Thoracic aorta (tissue), 2 donors: Measurements from ENCODE around the gene FMN2. TPM values are rescaled to one million over a fixed set of nuclear protein-coding genes. Genes with fewer than 3 reads are reported as not detected.

Experiments used
- ATAC-seq: fragments of 150-250 bp; one replicate; pipeline ENCODE4 v1.8.0; 2017; ENCODE audit warnings: low read depth; ENCODE audit not compliant: insufficient number of reproducible peaks, low FRiP score
- DNase-seq: peaks from one replicate; pipeline ENCODE4 v3.0.0-alpha.2; 2020; ENCODE audit warnings: low spot score
- H3K27ac ChIP-seq, 2 donors: fragments of 200-600 bp; sonication (generic); 1 replicate in 1 of 2; 2 replicates in 1 of 2; pipeline ENCODE4 v1.5.1; 2016; ENCODE audit warnings: mild to moderate bottlenecking in 2 of 2, moderate library complexity in 2 of 2
- H3K27me3 ChIP-seq: fragments of 200-600 bp; sonication (generic); replicated peaks from 2 replicates; pipeline ENCODE4 v1.6.0; 2016; ENCODE audit warnings: mild to moderate bottlenecking; ENCODE audit not compliant: insufficient read depth
- H3K36me3 ChIP-seq: fragments of 200-600 bp; sonication (generic); one replicate; pipeline ENCODE4 v1.5.1; 2016
- H3K4me1 ChIP-seq, 2 donors: fragments of 200-600 bp; sonication (generic); 1 replicate in 1 of 2; 2 replicates in 1 of 2; pipeline versions ENCODE4 v1.5.1 to v1.6.0; 2016; ENCODE audit warnings: low read depth in 2 of 2, mild to moderate bottlenecking in 1 of 2; ENCODE audit not compliant: control insufficient read depth in 1 of 2
- H3K4me3 ChIP-seq: fragments of 200-600 bp; sonication (generic); 2 replicates; pipeline ENCODE4 v1.5.1; 2016; ENCODE audit warnings: mild to moderate bottlenecking
- H3K9me3 ChIP-seq: fragments of 200-600 bp; sonication (generic); 2 replicates; pipeline ENCODE4 v1.5.1; 2016
- total RNA-seq, 2 donors: library from RNA; depleted of rRNA; stranded (reverse); fragments of >200 nt; gene quantifications; one replicate each; pipeline versions ENCODE4 v1.1.0 to v1.2.3, GENCODE V29; 2016
- TF ChIP-seq, protein P1 (sequence below): fragments of 200-600 bp; sonication (generic); IDR thresholded peaks from one replicate; pipeline ENCODE4 v1.5.1; 2019; ENCODE audit warnings: antibody characterized with exemption

FMN2 gene
- total RNA-seq, 2 donors from 2014 or later, result 0.14 to 0.71 TPM

DNA sequence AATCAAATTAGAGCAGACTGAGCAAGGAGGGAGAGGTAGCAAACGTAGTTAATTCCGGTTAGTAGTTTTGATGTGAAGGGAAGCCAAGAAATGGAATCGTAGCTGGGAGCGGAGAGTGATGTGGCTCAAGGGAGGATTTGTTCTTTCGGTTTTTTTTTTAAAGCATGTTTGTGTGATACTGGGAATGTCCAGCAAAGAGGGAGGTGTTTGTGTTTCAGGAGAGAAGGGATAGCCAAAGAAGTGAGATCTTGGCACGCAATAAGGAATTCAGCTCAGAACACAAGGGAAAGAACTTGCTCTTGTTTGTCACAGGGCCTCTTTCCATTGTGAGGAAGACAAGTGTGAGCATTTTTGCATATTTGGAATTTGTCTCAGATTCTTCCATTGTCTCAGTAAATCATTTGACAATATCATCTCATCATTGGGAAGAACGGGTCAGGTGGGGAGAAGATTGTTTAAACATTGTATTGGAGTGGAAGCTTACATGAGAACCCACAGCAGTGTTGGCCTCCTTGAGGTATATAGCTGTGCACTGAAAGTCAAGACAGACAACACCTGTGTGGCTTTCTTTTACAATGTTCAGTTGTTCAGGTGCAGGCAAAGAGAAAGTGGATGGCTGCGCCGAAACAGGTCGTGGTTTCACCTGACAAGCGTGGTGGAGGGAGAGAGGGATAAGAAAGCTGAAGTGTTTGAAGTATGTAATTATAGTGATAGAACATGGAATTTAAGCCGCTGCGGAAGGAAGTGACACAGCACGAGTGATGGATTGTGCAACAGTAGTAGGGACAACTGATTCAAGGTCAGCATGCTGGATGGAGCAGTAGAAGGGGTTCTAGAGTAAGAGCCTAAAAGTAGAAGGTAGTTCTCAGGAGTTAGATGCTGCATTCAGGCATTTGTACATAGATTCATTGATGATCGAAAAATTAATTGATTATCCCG is 25.4 kb downstream of the FMN2 start:
- Histone ChIP-seq H3K27me3 (no peaks in the 10 kb centered on the region), H3K4me3 (no peak overlapping the region), H3K4me1 (no peaks in the 10 kb centered on the region), H3K36me3 (no peaks in the 10 kb centered on the region), H3K9me3 (no peaks in the 10 kb centered on the region), H3K27ac (no peak overlapping the region)
- ATAC-seq (no peak), DNase-seq (no peak)
- TF ChIP-seq, protein P1, sequence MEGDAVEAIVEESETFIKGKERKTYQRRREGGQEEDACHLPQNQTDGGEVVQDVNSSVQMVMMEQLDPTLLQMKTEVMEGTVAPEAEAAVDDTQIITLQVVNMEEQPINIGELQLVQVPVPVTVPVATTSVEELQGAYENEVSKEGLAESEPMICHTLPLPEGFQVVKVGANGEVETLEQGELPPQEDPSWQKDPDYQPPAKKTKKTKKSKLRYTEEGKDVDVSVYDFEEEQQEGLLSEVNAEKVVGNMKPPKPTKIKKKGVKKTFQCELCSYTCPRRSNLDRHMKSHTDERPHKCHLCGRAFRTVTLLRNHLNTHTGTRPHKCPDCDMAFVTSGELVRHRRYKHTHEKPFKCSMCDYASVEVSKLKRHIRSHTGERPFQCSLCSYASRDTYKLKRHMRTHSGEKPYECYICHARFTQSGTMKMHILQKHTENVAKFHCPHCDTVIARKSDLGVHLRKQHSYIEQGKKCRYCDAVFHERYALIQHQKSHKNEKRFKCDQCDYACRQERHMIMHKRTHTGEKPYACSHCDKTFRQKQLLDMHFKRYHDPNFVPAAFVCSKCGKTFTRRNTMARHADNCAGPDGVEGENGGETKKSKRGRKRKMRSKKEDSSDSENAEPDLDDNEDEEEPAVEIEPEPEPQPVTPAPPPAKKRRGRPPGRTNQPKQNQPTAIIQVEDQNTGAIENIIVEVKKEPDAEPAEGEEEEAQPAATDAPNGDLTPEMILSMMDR, result no peak

DNA sequence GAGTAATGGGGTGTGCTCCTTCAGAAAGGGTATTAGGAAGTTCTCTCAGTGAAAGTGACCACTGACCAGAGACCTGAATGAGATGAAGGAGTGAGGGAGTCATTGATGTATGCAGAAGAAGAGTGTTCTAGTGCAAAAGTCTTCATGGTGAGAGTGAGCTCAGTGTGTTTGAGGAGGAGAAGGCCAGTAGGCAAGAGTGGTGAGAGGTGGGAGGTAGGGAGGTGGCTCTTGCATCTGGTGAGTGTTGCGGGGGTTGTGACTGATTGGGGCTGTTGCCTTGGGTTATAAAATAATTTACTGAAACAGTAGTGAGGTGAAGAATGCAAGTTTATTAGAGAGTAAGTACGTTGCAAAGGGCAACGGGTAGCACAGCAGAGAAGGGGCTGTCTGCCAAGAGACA is 26.2 kb downstream of the FMN2 start:
- no peaks in the 10 kb centered on the region for H3K27me3 ChIP-seq
- H3K4me1 ChIP-seq, result no peaks in the 10 kb centered on the region
- TF ChIP-seq, protein P1, result no peak
- H3K27ac ChIP-seq, result no peak overlapping the region
- no peak overlapping the region for H3K4me3 ChIP-seq
- H3K9me3 ChIP-seq, result no peaks in the 10 kb centered on the region
- ATAC-seq, result no peak
- no peak for DNase-seq
- H3K36me3 ChIP-seq, result no peaks in the 10 kb centered on the region

DNA sequence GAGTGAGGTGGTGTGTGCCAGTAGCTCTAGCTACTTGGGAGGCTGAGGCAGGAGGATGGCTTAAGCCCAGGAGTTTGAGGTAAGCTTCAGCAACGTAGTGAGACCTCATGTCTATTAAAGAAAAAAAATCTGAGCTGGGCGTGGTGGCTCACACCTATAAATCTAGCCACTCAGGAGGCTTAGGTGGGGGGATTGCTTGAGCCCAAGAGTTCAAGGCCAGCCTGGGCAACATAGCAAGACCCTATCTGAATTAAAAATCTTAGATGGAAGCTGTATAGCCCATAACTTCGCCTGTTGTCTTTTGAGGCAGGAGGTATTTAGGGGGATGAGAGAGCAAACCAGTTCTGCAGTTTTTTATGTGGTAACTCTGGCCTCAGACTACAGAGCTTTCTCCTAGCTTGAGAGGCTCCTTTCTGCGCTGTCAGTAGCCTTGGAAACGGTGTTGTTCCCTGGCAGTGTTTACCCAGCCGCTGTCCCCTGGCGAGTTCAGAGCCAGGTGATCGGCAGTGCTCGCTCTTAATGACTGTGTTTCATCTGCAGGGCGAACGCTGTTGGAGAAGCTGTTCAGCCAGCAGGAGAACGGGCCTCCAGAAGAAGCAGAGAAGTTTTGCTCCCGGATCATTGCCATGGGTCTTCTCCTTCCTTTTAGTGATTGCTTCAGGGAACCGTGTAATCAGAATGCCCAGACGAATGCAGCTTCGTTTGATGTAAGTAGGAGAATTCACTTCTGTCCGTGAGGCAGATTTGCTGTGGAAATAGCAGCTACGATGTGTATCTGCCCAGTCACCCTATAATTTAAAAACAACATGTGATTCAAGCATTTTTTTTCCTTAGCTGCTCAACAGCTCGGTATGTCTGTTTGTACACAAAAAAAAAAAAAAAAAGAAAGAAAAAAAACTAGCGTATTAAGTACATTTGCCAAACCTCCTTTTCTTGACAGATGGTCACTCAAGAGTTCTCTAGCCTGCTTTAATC is 31.2 kb downstream of the FMN2 start:
- H3K27ac ChIP-seq, result no peak overlapping the region
- H3K36me3 ChIP-seq, result no peaks in the 10 kb centered on the region
- ATAC-seq (no peak), DNase-seq (no peak)
- no peaks in the 10 kb centered on the region for H3K4me1 ChIP-seq
- no peaks in the 10 kb centered on the region for H3K9me3 ChIP-seq
- no peak overlapping the region for H3K4me3 ChIP-seq
- no peaks in the 10 kb centered on the region for H3K27me3 ChIP-seq
- TF ChIP-seq, protein P1, result no peak

DNA sequence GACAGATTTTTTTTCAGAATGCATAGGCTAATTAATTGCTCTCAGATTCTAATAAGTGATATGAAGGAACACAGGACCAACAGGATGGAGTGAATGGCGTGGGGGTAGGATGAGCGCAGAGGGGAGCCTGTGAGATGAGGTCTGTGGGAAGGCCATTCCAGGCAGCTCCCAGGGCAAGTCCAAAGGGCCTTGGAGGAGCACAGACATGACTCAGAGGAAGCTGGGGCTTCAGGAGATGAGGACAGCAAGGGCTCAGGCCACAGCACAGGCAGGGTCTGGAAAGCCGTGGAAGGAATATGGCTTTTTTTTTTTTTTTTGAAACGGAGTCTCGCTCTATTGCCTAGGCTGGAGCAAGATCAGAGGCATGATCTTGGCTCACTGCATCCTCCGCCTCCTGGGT is 35.1 kb downstream of the FMN2 start:
- DNase-seq (no peak), ATAC-seq (no peak)
- TF ChIP-seq, protein P1, result no peak
- H3K27ac ChIP-seq, result no peak overlapping the region
- H3K36me3 ChIP-seq, result no peaks in the 10 kb centered on the region
- no peak overlapping the region for H3K4me3 ChIP-seq
- no peaks in the 10 kb centered on the region for H3K9me3 ChIP-seq
- H3K4me1 ChIP-seq, result no peaks in the 10 kb centered on the region
- no peaks in the 10 kb centered on the region for H3K27me3 ChIP-seq

DNA sequence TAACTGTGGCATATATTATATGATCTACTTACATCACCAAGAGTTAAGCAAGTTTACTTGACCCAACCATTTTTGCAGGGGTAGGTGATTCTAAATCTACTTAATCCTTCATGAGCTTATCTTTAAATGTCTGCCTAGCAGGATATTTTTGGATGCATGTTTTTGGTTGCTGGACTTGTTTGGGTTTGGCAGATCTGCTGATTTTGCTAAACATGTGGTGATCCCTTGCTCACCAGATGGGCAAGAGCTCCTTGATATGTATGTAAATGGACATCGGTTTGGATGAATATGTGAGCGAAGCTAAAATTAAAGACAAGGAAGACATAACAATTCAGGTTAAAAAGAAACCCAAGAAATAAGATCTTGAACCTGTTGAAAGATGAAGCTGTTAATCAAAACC is 36.7 kb downstream of the FMN2 start:
- TF ChIP-seq, protein P1, result no peak
- Histone ChIP-seq H3K36me3 (no peaks in the 10 kb centered on the region), H3K4me1 (no peaks in the 10 kb centered on the region), H3K27me3 (no peaks in the 10 kb centered on the region), H3K4me3 (no peak overlapping the region), H3K27ac (no peak overlapping the region), H3K9me3 (no peaks in the 10 kb centered on the region)
- ATAC-seq (no peak), DNase-seq (no peak)
